IPS-15b (cell line): ENCODE results near the gene VPS13D.

Experiments used
- H3K27me3 ChIP-seq: one replicate; pipeline ENCODE4 v1.6.1; 2013; ENCODE audit warnings: low read length; ENCODE audit not compliant: control insufficient read depth, insufficient read depth
- H3K36me3 ChIP-seq: one replicate; pipeline ENCODE4 v1.6.1; 2013; ENCODE audit warnings: low read length; ENCODE audit not compliant: control insufficient read depth, insufficient read depth
- H3K4me1 ChIP-seq: one replicate; pipeline ENCODE4 v1.6.1; 2013; ENCODE audit warnings: mild to moderate bottlenecking, low read length; ENCODE audit not compliant: control insufficient read depth, insufficient read depth
- H3K4me3 ChIP-seq: one replicate; pipeline ENCODE4 v1.5.1; 2013; ENCODE audit warnings: low read depth, low read length
- H3K9ac ChIP-seq: one replicate; pipeline ENCODE4 v1.6.1; 2013; ENCODE audit warnings: low read depth, mild to moderate bottlenecking, low read length
- H3K9me3 ChIP-seq: one replicate; pipeline ENCODE4 v1.6.1; 2013; ENCODE audit warnings: mild to moderate bottlenecking, low read length; ENCODE audit not compliant: control insufficient read depth, insufficient read depth

VPS13D gene

DNA sequence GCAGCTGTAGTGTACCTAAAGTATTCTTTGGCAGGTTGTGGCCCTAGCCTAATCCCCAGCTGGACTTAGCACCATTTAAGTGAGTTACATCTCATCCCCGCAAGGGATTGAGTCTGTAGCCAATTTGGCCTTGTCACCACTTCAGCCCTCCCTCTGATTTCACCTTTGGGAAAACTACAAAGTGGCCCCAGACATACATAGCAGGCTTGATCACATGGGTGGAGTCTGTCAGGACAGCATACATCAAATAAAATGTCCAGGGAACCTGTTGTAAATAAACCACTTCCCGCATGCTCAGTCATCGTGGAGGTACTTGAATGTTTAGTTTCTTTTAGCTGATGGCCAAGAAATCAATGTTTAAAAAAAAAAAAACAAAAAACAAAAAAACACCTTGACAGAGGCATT is 245.7 kb downstream of the VPS13D start:
- H3K27me3 ChIP-seq: no peaks in the 10 kb centered on the region
- peaks cover 2% of the 10 kb centered on the region for H3K4me1 ChIP-seq

DNA sequence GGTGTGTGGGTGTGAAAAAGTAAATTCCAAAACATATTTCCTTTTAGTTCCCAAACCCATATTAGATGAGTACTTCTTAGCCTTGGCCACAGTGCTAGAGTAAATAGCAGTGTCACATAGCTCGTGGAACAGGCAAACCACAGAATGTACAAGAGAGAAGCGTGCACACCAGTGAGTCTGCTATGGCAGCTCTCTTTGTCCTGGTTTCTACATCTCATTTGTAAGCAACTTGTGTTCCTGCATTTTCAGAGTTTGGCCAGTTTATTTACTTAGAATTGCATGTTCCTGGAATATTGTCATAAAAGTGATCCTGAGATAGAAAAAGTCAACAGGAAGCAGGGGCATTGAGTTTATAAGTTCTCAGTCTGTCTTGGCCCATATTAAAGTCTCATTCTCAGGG is 246.1 kb downstream of the VPS13D start:
- peaks cover 2% of the 10 kb centered on the region for H3K4me1 ChIP-seq
- H3K4me3 ChIP-seq: no peak overlapping the region
- H3K9me3 ChIP-seq: peaks cover 9% of the 10 kb centered on the region
- no peaks in the 10 kb centered on the region for H3K27me3 ChIP-seq
- H3K9ac ChIP-seq: no peak overlapping the region
- no peaks in the 10 kb centered on the region for H3K36me3 ChIP-seq

More for the DNA sequence above, 245.7 kb downstream of the VPS13D start:
- no peak overlapping the region for H3K4me3 ChIP-seq
- peaks cover 9% of the 10 kb centered on the region for H3K9me3 ChIP-seq
- H3K36me3 ChIP-seq: no peaks in the 10 kb centered on the region
- no peak overlapping the region for H3K9ac ChIP-seq

DNA sequence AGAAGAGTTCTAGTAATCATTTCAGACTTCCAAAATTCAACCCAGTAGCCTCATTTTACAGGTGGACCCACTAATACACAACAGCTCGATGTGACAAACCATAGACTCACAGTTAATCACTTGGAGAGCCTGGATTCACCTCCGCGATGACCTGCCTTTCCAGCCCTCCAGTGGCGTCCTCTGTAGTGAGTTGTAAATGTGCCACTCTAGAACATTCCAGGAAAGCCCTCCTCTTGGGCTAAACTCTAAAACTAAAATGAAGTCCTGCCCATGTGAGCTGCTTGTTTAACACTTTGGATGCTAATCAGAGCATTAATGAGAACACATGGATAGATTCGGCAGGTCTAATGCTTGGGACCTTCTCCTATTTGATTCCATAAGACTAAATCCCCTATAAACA is 247.5 kb downstream of the VPS13D start:
- no peaks in the 10 kb centered on the region for H3K36me3 ChIP-seq
- no peak overlapping the region for H3K9ac ChIP-seq
- H3K27me3 ChIP-seq: no peaks in the 10 kb centered on the region

DNA sequence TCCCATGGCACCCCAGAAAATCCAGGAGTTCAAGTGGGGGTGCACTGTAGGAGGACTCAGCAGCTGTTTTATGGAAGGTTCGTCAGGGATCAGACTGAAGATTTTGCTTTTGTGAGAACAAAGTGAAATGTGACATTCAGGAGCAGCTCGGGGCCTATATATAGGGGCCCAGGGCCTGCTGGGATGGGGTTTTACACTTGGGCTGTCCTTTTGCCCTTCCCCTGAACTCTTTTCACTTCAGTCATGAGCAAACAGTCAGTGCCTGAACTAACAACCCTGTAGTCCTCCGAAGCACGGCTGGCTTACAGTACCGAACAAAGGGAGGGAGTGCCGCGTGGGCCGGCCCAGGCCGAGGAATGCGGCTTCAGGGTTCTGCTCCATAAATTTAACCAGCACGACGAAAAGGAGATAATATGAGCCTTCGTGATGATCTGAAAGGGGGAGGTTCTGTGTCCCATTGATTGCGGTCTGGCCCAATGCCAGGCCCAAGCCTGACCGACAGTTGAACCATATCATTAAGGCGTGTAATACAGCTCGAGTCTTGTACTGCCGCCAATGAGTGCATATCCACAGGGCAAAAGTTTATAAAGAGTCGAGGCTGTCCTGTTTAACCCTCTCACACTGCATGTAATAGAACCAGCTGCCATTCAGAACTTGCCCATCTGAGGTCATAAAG is 248.2 kb downstream of the VPS13D start:
- no peaks in the 10 kb centered on the region for H3K36me3 ChIP-seq

More for the DNA sequence above, 247.5 kb downstream of the VPS13D start:
- no peak overlapping the region for H3K4me3 ChIP-seq
- peaks cover 9% of the 10 kb centered on the region for H3K9me3 ChIP-seq
- peaks cover 2% of the 10 kb centered on the region for H3K4me1 ChIP-seq

DNA sequence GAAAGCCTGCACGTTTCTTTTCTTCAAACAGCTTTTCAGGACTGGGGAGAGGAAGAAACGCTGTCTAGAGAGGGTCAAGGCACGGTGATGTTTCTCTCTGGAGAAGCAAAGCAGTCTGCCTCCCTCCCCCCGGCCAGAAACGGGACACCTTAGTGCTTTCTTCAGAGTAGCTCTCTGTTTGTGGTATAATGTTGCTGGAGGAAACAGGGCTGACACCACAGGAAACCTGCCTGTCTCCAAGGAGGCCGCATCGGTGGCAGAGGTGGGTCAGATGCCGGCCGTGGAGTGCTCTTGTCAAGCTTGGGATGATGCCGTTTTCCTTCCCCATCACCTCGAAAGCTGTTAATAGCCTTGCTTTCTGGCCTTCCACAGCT is 248.8 kb downstream of the VPS13D start:
- Histone ChIP-seq H3K36me3 (no peaks in the 10 kb centered on the region), H3K27me3 (no peaks in the 10 kb centered on the region), H3K4me1 (peaks cover 2% of the 10 kb centered on the region), H3K9ac (no peak overlapping the region), H3K9me3 (peaks cover 4% of the 10 kb centered on the region), H3K4me3 (no peak overlapping the region)

More for the DNA sequence above, 248.2 kb downstream of the VPS13D start:
- Histone ChIP-seq H3K9ac (no peak overlapping the region), H3K27me3 (no peaks in the 10 kb centered on the region), H3K4me1 (peaks cover 2% of the 10 kb centered on the region), H3K9me3 (peaks cover 6% of the 10 kb centered on the region), H3K4me3 (no peak overlapping the region)

DNA sequence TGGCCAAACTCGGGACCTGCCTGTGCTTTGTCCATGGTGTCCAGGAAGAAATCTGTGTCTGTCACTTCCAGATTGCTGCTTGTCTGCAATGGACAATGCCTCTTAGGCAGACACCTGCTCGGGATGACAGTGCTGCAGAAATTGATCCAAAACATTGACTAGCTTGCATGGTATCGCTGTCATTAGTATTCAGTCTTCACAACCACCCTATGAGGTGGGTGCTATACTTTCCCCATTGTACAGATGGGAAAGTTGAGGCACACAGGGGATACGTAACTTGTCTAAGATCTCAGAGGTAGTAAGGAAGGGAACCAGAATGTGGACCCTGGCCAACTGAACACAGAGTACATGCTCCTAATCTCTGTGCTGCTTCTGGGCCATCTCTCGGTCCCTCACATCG is 249.5 kb downstream of the VPS13D start:
- H3K4me1 ChIP-seq: peaks cover 2% of the 10 kb centered on the region
- H3K9ac ChIP-seq: no peak overlapping the region
- H3K9me3 ChIP-seq: no peaks in the 10 kb centered on the region
- H3K36me3 ChIP-seq: no peaks in the 10 kb centered on the region
- no peaks in the 10 kb centered on the region for H3K27me3 ChIP-seq
- no peak overlapping the region for H3K4me3 ChIP-seq

DNA sequence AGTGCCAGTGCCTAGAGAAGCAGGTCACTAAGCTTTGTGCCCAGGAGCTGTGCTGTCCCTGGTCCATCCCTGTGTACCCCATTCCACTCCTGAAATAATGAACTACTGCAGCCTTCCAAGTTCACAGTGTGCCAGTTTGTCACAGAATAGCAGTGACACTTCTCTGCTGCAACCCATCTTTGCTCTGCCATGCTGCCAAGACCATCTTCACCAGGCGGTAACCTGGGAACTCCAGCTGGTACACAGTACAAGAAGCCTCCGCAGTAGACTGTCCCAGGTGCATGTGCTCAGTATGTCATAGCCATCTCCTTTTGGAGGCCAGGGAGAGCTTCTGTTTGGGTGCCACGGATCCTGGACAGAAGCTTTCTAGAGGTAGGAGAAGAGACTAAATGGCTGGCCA is 250.2 kb downstream of the VPS13D start:
- H3K9ac ChIP-seq: no peak overlapping the region
- peaks cover 2% of the 10 kb centered on the region for H3K4me1 ChIP-seq
- no peaks in the 10 kb centered on the region for H3K36me3 ChIP-seq
- no peaks in the 10 kb centered on the region for H3K27me3 ChIP-seq
- H3K9me3 ChIP-seq: no peaks in the 10 kb centered on the region
- H3K4me3 ChIP-seq: no peak overlapping the region

DNA sequence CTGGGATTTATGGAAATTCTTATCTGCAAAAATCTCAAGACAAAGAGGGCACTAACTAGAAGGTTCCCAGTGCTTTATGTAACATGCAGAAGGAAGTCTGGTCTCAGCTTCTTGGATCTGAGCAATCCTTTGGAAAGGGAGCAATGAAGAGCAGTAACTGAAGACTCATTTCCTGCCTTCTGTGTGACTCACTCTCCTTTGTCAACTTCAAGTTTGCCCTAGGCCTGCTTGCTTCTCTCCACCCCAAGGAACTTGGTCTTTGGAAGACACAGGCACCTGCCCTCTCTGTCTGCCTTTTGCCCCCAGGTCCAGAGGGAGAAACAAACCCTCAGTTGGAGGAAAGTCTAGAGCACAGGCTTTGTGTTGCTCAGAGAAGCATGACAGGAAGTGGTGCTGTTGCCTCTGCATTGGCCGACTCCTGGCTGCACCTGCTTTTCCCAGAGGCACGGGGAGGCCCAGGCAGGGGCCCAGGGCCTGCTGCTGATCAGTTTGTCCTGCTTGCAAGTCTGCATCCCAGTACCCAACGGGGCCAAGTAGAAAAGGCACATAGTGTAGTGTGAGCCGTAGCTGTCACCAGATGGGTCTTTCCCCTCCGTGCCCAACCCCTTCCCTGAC is 251.0 kb downstream of the VPS13D start:
- Histone ChIP-seq H3K9ac (no peak overlapping the region), H3K9me3 (no peaks in the 10 kb centered on the region), H3K4me1 (peaks cover 2% of the 10 kb centered on the region), H3K27me3 (no peaks in the 10 kb centered on the region), H3K36me3 (no peaks in the 10 kb centered on the region), H3K4me3 (no peak overlapping the region)

DNA sequence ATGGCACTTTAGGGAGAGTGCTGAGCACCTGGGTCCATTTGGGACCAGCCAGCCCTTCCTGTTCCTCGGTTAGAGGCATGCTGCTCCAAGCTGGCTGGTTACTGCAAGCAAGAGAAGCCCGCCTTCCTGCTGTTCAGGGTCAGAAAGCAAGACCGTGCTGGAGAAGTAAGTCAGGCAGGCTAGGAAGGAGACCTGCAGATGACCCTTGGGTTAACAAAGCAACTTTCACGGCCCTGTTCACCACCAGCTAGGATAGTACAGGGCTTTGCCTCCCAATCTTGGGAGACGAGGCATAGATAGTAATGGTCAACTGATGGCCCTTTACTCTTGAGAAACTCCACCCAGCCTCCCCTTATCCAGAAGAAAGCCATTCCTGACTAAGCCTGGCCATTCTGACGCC is 252.1 kb downstream of the VPS13D start:
- Histone ChIP-seq H3K9ac (no peak overlapping the region), H3K4me1 (peaks cover 2% of the 10 kb centered on the region), H3K36me3 (no peaks in the 10 kb centered on the region), H3K9me3 (no peaks in the 10 kb centered on the region), H3K27me3 (no peaks in the 10 kb centered on the region), H3K4me3 (no peak overlapping the region)

DNA sequence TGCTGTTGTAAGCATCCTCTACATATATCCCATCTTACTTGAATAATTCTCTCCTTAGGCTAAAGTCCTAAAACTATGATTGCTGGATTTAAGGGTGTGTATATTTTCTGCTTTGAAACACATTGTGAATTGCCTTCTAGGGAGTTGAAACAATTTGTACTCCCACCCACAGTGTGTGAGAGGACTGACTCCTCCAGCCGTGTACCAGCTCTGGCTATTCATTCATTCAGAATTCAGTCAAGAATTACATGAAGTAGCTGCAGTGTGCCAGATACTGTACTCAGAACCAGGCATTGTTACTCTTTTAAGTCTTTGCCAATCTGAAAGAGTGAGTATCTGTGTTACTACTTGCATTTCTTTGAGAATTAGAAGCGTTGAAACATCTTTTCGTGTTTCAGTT is 253.2 kb downstream of the VPS13D start:
- Histone ChIP-seq H3K4me1 (peaks cover under 1% of the 10 kb centered on the region), H3K9me3 (no peaks in the 10 kb centered on the region), H3K9ac (no peak overlapping the region)

DNA sequence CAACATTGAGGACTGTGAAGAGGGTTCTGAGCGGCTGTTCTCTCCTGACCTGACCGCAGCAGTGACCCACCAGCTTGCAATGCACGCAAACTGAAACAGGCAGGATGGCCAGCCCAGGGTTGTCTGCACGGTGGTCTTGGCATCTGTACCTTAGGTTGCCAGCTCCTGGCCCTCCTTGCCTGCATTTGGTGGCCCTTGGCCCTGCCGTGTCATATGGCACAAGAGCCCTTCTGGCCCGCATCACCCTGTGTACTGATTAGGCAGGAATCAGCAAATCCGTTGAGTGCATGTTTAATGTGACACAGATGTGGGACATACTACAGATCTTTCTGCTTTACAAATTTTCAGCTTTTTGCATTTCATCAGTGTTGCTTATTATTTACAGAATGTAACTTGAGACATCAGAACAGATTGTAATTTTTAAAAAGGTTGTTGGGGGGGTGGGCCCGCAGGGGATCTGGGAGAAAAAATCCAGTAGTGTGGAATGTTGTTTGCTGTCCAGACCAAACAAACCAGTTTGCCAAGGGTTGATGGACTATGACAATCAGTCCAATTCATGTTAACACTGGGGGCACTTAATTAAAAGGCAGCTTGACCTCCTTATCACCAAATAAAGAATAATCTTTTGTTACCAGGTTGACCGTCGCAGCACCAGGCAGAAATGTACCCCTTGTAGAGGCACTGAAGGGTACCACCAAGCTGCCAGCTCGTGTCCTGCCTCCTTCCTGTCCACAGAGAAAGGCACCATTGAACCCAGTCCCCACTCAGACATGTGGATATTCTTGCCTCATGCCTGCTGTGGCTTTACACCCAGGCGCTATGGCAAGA is 255.6 kb downstream of the VPS13D start:
- no peaks in the 10 kb centered on the region for H3K27me3 ChIP-seq
- H3K4me1 ChIP-seq: no peaks in the 10 kb centered on the region
- no peak overlapping the region for H3K4me3 ChIP-seq
- no peaks in the 10 kb centered on the region for H3K36me3 ChIP-seq
- peaks cover 9% of the 10 kb centered on the region for H3K9me3 ChIP-seq
- H3K9ac ChIP-seq: no peak overlapping the region

More for the DNA sequence above, 253.2 kb downstream of the VPS13D start:
- Histone ChIP-seq H3K27me3 (no peaks in the 10 kb centered on the region), H3K4me3 (no peak overlapping the region), H3K36me3 (no peaks in the 10 kb centered on the region)

DNA sequence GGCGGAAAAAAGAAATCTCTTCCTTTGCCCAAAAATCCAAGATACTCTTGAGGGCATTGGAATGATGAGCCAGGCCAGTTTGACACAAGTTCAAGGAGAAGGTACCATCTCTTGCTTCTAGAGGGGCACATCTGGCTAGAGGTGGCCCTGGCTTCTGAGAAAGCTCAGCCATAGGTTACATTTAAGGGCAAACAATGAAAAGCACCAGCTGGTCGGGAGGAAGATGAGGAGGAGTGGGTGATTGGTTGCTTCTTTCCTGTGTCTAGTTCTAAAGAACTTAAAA is 256.2 kb downstream of the VPS13D start:
- Histone ChIP-seq H3K9ac (no peak overlapping the region), H3K9me3 (peaks cover 13% of the 10 kb centered on the region), H3K4me1 (no peaks in the 10 kb centered on the region), H3K27me3 (no peaks in the 10 kb centered on the region), H3K36me3 (peaks cover under 1% of the 10 kb centered on the region), H3K4me3 (no peak overlapping the region)
